ENCODE measurements around the gene AKAP5. TPM values are rescaled to one million over a fixed set of nuclear protein-coding genes. Genes with fewer than 3 reads are reported as not detected.

Gene AKAP5
- total RNA-seq, 4 donors from 2014 or later: 0.08 to 0.56 (median 0.34) TPM

GRCh38 chr14:64419003-64419402 lies 46.3 kb upstream of the AKAP5 start:
- Histone ChIP-seq H3K36me3 (peaks cover 65% of the 10 kb centered on the region), H3K4me1 (no peaks in the 10 kb centered on the region), H3K27ac (no peak overlapping the region), H3K27me3 (no peaks in the 10 kb centered on the region), H3K4me3 (no peak overlapping the region), H3K9me3 (no peaks in the 10 kb centered on the region)
- DNase-seq (ENCODE audit: low spot score in 2 of 2): no peak
- 71% methylated on average over 7 of the region's 7 CpGs for WGBS
- TF ChIP-seq CTCF (IDR thresholded peaks at IDR 0.05) (no peak), POLR2AphosphoS5 (IDR thresholded peaks at IDR 0.05) (no peak), POLR2A (IDR thresholded peaks at IDR 0.05) (no peak), EP300 (IDR thresholded peaks at IDR 0.05) (no peak)

- Histone ChIP-seq H3K4me3 (no peak overlapping the region), H3K4me1 (no peaks in the 10 kb centered on the region), H3K9me3 (no peaks in the 10 kb centered on the region), H3K27ac (no peak overlapping the region), H3K27me3 (no peaks in the 10 kb centered on the region), H3K36me3 (peaks cover 69% of the 10 kb centered on the region)
- TF ChIP-seq EP300 (IDR thresholded peaks at IDR 0.05) (no peak), CTCF (IDR thresholded peaks at IDR 0.05) (no peak), POLR2A (IDR thresholded peaks at IDR 0.05) (no peak)
- no peak for DNase-seq (ENCODE audit: low spot score in 2 of 2)
- WGBS: 63% methylated on average over 8 of the region's 8 CpGs
Measured at GRCh38 chr14:64421166-64421565, 44.1 kb upstream of the AKAP5 start.

- DNase-seq (ENCODE audit: low spot score in 2 of 2): no peak
- no peak overlapping the region for H3K27ac ChIP-seq
- peaks cover 74% of the 10 kb centered on the region for H3K36me3 ChIP-seq
- WGBS: 94% methylated on average over 1 of the region's 1 CpG
- no peak overlapping the region for H3K4me3 ChIP-seq
- H3K27me3 ChIP-seq: no peaks in the 10 kb centered on the region
- no peaks in the 10 kb centered on the region for H3K9me3 ChIP-seq
- no peaks in the 10 kb centered on the region for H3K4me1 ChIP-seq
- no peak for TF ChIP-seq EP300 (IDR thresholded peaks at IDR 0.05)
- TF ChIP-seq POLR2A (IDR thresholded peaks at IDR 0.05): no peak
- TF ChIP-seq CTCF (IDR thresholded peaks at IDR 0.05): no peak
- no peak for TF ChIP-seq POLR2AphosphoS5 (IDR thresholded peaks at IDR 0.05)
Measured at GRCh38 chr14:64422005-64422404, 43.3 kb upstream of the AKAP5 start.

- 92% methylated on average over 7 of the region's 7 CpGs for WGBS
- no peaks in the 10 kb centered on the region for H3K9me3 ChIP-seq
- no peak for DNase-seq (ENCODE audit: low spot score in 2 of 2)
- H3K27ac ChIP-seq: no peak overlapping the region
- TF ChIP-seq CTCF (IDR thresholded peaks at IDR 0.05) (no peak), POLR2A (IDR thresholded peaks at IDR 0.05) (no peak)
- H3K36me3 ChIP-seq: peaks cover 76% of the 10 kb centered on the region
- no peaks in the 10 kb centered on the region for H3K4me1 ChIP-seq
- H3K4me3 ChIP-seq: no peak overlapping the region
- H3K27me3 ChIP-seq: no peaks in the 10 kb centered on the region
Measured at GRCh38 chr14:64422756-64423155, 42.5 kb upstream of the AKAP5 start.

- no peak for DNase-seq (ENCODE audit: low spot score in 2 of 2)
- no peak overlapping the region for H3K4me3 ChIP-seq
- TF ChIP-seq POLR2AphosphoS5 (IDR thresholded peaks at IDR 0.05) (no peak), EP300 (IDR thresholded peaks at IDR 0.05) (no peak), CTCF (IDR thresholded peaks at IDR 0.05) (no peak), POLR2A (IDR thresholded peaks at IDR 0.05) (no peak)
- H3K9me3 ChIP-seq: no peaks in the 10 kb centered on the region
- H3K4me1 ChIP-seq: no peaks in the 10 kb centered on the region
- 90% methylated on average over 6 of the region's 6 CpGs for WGBS
- no peaks in the 10 kb centered on the region for H3K27me3 ChIP-seq
- H3K36me3 ChIP-seq: peaks cover 78% of the 10 kb centered on the region
- no peak overlapping the region for H3K27ac ChIP-seq
Measured at GRCh38 chr14:64423987-64424386, 41.3 kb upstream of the AKAP5 start.

Data from suprapubic skin (tissue), 4 donors.